ENCODE results near the gene THSD7B. TPM values are rescaled to one million over a fixed set of nuclear protein-coding genes. Genes with fewer than 3 reads are reported as not detected.

THSD7B gene
- total RNA-seq, 1 donor from 2014 or later = 1.2 TPM

GRCh38 chr2:137157851-137158250, 392.5 kb downstream of the THSD7B start:
- Histone ChIP-seq H3K27me3 (no peaks in the 10 kb centered on the region), H3K9me3 (ENCODE audit: low read depth) (no peaks in the 10 kb centered on the region), H2AFZ (replicated peaks) (no peak overlapping the region), H4K20me1 (ENCODE audit: low read depth) (no peaks in the 10 kb centered on the region), H3K4me1 (no peaks in the 10 kb centered on the region), H3K36me3 (no peaks in the 10 kb centered on the region), H3F3A (ENCODE audit: low read depth) (no peaks in the 10 kb centered on the region), H3K79me2 (ENCODE audit: low read depth) (no peaks in the 10 kb centered on the region), H3K27ac (no peak overlapping the region), H3K4me2 (no peak overlapping the region), H3K9ac (no peak overlapping the region), H3K4me3 (no peak overlapping the region)
- Mint-ChIP-seq H3K36me3 (no peaks in the 10 kb centered on the region), H3K9me3 (no peaks in the 10 kb centered on the region), H3K4me1 (no peaks in the 10 kb centered on the region), H3K27ac (no peak overlapping the region), H3K27me3 (ENCODE audit: insufficient read depth, low read depth) (peaks cover 6% of the 10 kb centered on the region), H3K4me3 (no peak overlapping the region)
- TF ChIP-seq EZH2phosphoT487 (IDR thresholded peaks at IDR 0.05) (no peak), CTCF (IDR thresholded peaks at IDR 0.05) (no peak), EZH2 (IDR thresholded peaks at IDR 0.05) (no peak)
- DNase-seq (ENCODE audit: low spot score) = no peak

DNA sequence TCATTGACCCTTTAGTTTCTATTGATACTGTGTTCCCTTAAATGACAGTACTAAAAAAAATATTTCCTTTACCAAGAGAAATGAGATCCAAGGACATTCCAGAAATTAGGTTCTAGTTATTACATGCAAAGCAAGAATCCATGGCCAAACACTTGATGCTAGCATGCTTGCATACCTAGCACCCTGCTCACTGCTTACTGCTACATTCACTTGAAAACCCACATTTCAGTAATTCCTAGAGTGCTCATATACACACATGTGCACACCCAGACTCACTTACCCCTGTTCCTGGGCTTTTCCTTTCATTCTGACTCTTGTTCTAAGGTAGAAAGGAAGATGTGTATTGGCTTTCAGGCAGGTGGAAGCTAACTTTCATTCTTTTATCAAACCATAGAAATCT, 395.9 kb downstream of the THSD7B start:
- H3F3A ChIP-seq (ENCODE audit: low read depth) = no peaks in the 10 kb centered on the region
- no peaks in the 10 kb centered on the region for H3K4me1 ChIP-seq
- H3K4me1 Mint-ChIP-seq = no peaks in the 10 kb centered on the region
- H3K9me3 Mint-ChIP-seq = no peaks in the 10 kb centered on the region
- H3K27me3 ChIP-seq = no peaks in the 10 kb centered on the region
- no peak overlapping the region for H3K4me2 ChIP-seq
- H2AFZ ChIP-seq (replicated peaks) = no peak overlapping the region
- TF ChIP-seq CTCF (IDR thresholded peaks at IDR 0.05) (no peak), EZH2phosphoT487 (IDR thresholded peaks at IDR 0.05) (no peak), EZH2 (IDR thresholded peaks at IDR 0.05) (no peak)
- no peak overlapping the region for H3K27ac ChIP-seq
- H3K27me3 Mint-ChIP-seq (ENCODE audit: insufficient read depth, low read depth) = peaks cover 6% of the 10 kb centered on the region
- H3K36me3 Mint-ChIP-seq = no peaks in the 10 kb centered on the region
- no peaks in the 10 kb centered on the region for H3K79me2 ChIP-seq (ENCODE audit: low read depth)
- no peak overlapping the region for H3K27ac Mint-ChIP-seq
- H3K4me3 Mint-ChIP-seq = no peak overlapping the region
- no peak for DNase-seq (ENCODE audit: low spot score)
- H3K36me3 ChIP-seq = no peaks in the 10 kb centered on the region
- H3K9me3 ChIP-seq (ENCODE audit: low read depth) = no peaks in the 10 kb centered on the region
- H4K20me1 ChIP-seq (ENCODE audit: low read depth) = no peaks in the 10 kb centered on the region
- H3K9ac ChIP-seq = no peak overlapping the region
- H3K4me3 ChIP-seq = no peak overlapping the region

- Histone ChIP-seq H3K27me3 (no peaks in the 10 kb centered on the region), H2AFZ (replicated peaks) (no peak overlapping the region), H3K4me2 (no peak overlapping the region), H3K27ac (no peak overlapping the region), H3F3A (ENCODE audit: low read depth) (no peaks in the 10 kb centered on the region), H3K79me2 (ENCODE audit: low read depth) (no peaks in the 10 kb centered on the region), H3K9ac (no peak overlapping the region), H3K4me1 (no peaks in the 10 kb centered on the region), H3K36me3 (no peaks in the 10 kb centered on the region), H3K4me3 (no peak overlapping the region), H3K9me3 (ENCODE audit: low read depth) (no peaks in the 10 kb centered on the region), H4K20me1 (ENCODE audit: low read depth) (no peaks in the 10 kb centered on the region)
- no peak overlapping the region for H3K4me3 Mint-ChIP-seq
- H3K27me3 Mint-ChIP-seq (ENCODE audit: insufficient read depth, low read depth) = peaks cover 2% of the 10 kb centered on the region
- H3K9me3 Mint-ChIP-seq = no peaks in the 10 kb centered on the region
- TF ChIP-seq CTCF (IDR thresholded peaks at IDR 0.05) (no peak), EZH2 (IDR thresholded peaks at IDR 0.05) (no peak), EZH2phosphoT487 (IDR thresholded peaks at IDR 0.05) (no peak)
- no peaks in the 10 kb centered on the region for H3K36me3 Mint-ChIP-seq
- H3K4me1 Mint-ChIP-seq = no peaks in the 10 kb centered on the region
- H3K27ac Mint-ChIP-seq = no peak overlapping the region
- DNase-seq (ENCODE audit: low spot score) = no peak
Measured at GRCh38 chr2:137165968-137166367, 400.6 kb downstream of the THSD7B start.

All from neural progenitor cell (in vitro differentiated cells).